KMS-11 (cell line): ENCODE measurements around the gene SLC16A5.

Source experiments
- H2AFZ ChIP-seq: fragments of 200-600 bp; sonication (generic); 2 replicates; pipeline ENCODE4 v1.6.1; 2016; ENCODE audit warnings: antibody characterized with exemption, mixed run types, low read depth
- H3K27ac ChIP-seq: fragments of 200-600 bp; sonication (generic); 2 replicates; pipeline ENCODE4 v1.6.1; 2016; ENCODE audit warnings: mild to moderate bottlenecking, mixed run types
- H3K27me3 ChIP-seq: fragments of 200-600 bp; sonication (generic); 2 replicates; pipeline ENCODE4 v1.6.1; 2017; ENCODE audit warnings: mild to moderate bottlenecking, low read depth, mixed run types, moderate library complexity; ENCODE audit not compliant: insufficient read depth
- H3K36me3 ChIP-seq: fragments of 200-600 bp; sonication (generic); 2 replicates; pipeline ENCODE4 v1.6.1; 2017; ENCODE audit warnings: mild to moderate bottlenecking, mixed run types; ENCODE audit not compliant: insufficient read depth
- H3K4me1 ChIP-seq: fragments of 200-600 bp; sonication (generic); 2 replicates; pipeline ENCODE4 v1.6.1; 2016; ENCODE audit warnings: mild to moderate bottlenecking, low read depth, mixed run types; ENCODE audit not compliant: poor library complexity, severe bottlenecking
- H3K4me2 ChIP-seq: fragments of 200-600 bp; sonication (generic); 2 replicates; pipeline ENCODE4 v1.7.0; 2016; ENCODE audit warnings: mild to moderate bottlenecking, mixed run types
- H3K4me3 ChIP-seq: fragments of 200-600 bp; sonication (generic); IDR thresholded peaks from 2 replicates; pipeline ENCODE4 v1.6.1; 2017; ENCODE audit warnings: low read depth, low read length, mixed read lengths; ENCODE audit not compliant: insufficient read depth
- H3K79me2 ChIP-seq: fragments of 200-600 bp; sonication (generic); 2 replicates; pipeline ENCODE4 v1.6.1; 2016; ENCODE audit warnings: low read depth, mixed run types; ENCODE audit not compliant: insufficient read depth
- H3K9ac ChIP-seq: fragments of 200-600 bp; sonication (generic); 2 replicates; pipeline ENCODE4 v1.6.1; 2016; ENCODE audit warnings: mild to moderate bottlenecking, mixed run types
- H4K20me1 ChIP-seq: fragments of 200-600 bp; sonication (generic); 2 replicates; pipeline ENCODE4 v1.6.1; 2016; ENCODE audit warnings: mild to moderate bottlenecking, mixed run types; ENCODE audit not compliant: insufficient read depth
- TF ChIP-seq, protein P1 (sequence below): fragments of 200-600 bp; sonication (generic); conservative IDR thresholded peaks from 2 replicates; pipeline ENCODE4 v1.6.1; 2017; ENCODE audit warnings: low read depth, mild to moderate bottlenecking, antibody characterized with exemption, low read length, moderate library complexity, mixed read lengths

Gene SLC16A5

DNA sequence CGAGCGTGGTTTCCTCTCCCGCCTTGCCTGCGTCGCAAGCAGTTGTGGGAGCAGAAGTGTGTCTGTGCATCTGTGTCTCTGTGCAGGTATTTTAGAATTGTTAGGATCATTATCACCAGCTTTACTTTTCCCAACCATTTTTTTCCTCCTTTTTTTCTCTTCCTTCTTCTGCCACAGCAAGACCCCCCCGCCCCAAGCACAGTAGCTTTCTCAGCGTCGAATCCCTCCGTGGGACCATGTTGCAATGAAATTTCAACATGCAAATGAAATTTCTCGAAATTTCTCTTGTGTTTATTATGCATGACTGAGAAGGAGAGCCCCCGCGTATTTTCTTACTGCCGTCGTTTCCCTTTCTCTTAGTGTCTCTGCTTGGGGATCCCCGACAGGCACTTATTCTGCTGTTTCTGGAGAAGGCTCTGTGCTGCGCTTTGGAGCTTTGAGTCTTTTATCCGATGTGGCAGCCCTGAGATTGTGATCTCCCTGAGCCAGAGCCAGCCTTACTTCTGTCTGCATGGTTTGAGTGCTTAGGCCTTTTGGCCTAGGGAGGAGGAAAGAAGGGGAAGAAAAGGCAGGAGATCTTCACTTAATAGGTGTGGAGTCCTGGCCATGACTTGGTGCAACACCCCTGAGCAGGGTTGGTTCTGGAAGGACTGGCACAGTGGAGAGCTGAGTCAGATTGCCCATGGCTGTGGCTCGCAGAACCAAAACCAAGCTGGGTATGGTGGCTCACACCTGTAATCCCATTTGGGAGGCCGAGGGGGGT lies 27.0 kb downstream of the SLC16A5 start:
- H3K27me3 ChIP-seq = no peaks in the 10 kb centered on the region
- peak overlapping the region; percentile 75 for H2AFZ ChIP-seq
- H3K9ac ChIP-seq = peak overlapping the region; percentile 63
- no peaks in the 10 kb centered on the region for H3K36me3 ChIP-seq
- H3K79me2 ChIP-seq = peaks cover 5% of the 10 kb centered on the region; the same call in 1 of the 2 replicates
- peak overlapping the region; percentile 30 for H3K4me3 ChIP-seq
- peak overlapping the region; percentile 14; the same call in 1 of the 2 replicates for H3K27ac ChIP-seq
- peaks cover 20% of the 10 kb centered on the region for H3K4me1 ChIP-seq
- H3K4me2 ChIP-seq = peak overlapping the region; percentile 85
- TF ChIP-seq, protein P1, sequence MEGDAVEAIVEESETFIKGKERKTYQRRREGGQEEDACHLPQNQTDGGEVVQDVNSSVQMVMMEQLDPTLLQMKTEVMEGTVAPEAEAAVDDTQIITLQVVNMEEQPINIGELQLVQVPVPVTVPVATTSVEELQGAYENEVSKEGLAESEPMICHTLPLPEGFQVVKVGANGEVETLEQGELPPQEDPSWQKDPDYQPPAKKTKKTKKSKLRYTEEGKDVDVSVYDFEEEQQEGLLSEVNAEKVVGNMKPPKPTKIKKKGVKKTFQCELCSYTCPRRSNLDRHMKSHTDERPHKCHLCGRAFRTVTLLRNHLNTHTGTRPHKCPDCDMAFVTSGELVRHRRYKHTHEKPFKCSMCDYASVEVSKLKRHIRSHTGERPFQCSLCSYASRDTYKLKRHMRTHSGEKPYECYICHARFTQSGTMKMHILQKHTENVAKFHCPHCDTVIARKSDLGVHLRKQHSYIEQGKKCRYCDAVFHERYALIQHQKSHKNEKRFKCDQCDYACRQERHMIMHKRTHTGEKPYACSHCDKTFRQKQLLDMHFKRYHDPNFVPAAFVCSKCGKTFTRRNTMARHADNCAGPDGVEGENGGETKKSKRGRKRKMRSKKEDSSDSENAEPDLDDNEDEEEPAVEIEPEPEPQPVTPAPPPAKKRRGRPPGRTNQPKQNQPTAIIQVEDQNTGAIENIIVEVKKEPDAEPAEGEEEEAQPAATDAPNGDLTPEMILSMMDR = no peak
- no peaks in the 10 kb centered on the region for H4K20me1 ChIP-seq

GRCh38 chr17:75115555-75115954 lies 27.8 kb downstream of the SLC16A5 start:
- H3K36me3 ChIP-seq = no peaks in the 10 kb centered on the region
- no peak overlapping the region for H3K9ac ChIP-seq
- H3K79me2 ChIP-seq = peaks cover 5% of the 10 kb centered on the region; the same call in 1 of the 2 replicates
- H2AFZ ChIP-seq = no peak overlapping the region
- no peak overlapping the region for H3K4me3 ChIP-seq
- TF ChIP-seq, protein P1 = no peak
- no peaks in the 10 kb centered on the region for H3K27me3 ChIP-seq
- no peak overlapping the region for H3K27ac ChIP-seq
- no peaks in the 10 kb centered on the region for H4K20me1 ChIP-seq
- peaks cover 17% of the 10 kb centered on the region for H3K4me1 ChIP-seq
- H3K4me2 ChIP-seq = no peak overlapping the region

DNA sequence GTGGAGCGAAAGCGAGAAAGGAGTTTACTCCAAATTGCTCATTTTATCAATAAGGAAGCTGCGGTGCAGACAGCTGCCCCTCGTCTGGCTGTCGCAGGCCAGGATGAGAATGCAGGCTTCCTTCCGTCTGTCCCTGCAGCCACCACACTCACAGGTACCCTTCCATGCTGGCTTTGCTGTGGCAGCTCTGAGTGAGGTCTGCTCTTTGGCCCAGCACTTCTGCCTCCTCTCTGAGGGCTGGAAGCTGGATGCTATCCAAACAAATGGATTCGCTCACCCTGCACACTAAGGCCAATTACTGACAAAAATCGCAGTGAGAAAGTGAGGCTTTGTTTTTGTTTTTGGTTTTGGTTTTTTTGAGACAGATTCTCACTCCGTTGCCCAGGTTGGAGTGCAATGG lies 29.0 kb downstream of the SLC16A5 start:
- no peaks in the 10 kb centered on the region for H4K20me1 ChIP-seq
- H3K4me1 ChIP-seq = peaks cover 12% of the 10 kb centered on the region
- no peaks in the 10 kb centered on the region for H3K79me2 ChIP-seq
- H3K36me3 ChIP-seq = no peaks in the 10 kb centered on the region
- no peaks in the 10 kb centered on the region for H3K27me3 ChIP-seq
- H3K9ac ChIP-seq = no peak overlapping the region
- H3K4me3 ChIP-seq = no peak overlapping the region
- H3K4me2 ChIP-seq = no peak overlapping the region
- H3K27ac ChIP-seq = no peak overlapping the region
- no peak overlapping the region for H2AFZ ChIP-seq
- TF ChIP-seq, protein P1 = no peak

- no peak overlapping the region for H3K4me2 ChIP-seq
- peaks cover 12% of the 10 kb centered on the region for H3K4me1 ChIP-seq
- no peak overlapping the region for H3K4me3 ChIP-seq
- H3K9ac ChIP-seq = no peak overlapping the region
- no peak overlapping the region for H3K27ac ChIP-seq
- H3K36me3 ChIP-seq = no peaks in the 10 kb centered on the region
- H3K79me2 ChIP-seq = no peaks in the 10 kb centered on the region
- TF ChIP-seq, protein P1 = no peak
- no peaks in the 10 kb centered on the region for H3K27me3 ChIP-seq
- no peak overlapping the region for H2AFZ ChIP-seq
- H4K20me1 ChIP-seq = no peaks in the 10 kb centered on the region
These were observed 30.6 kb downstream of the SLC16A5 start for GRCh38 chr17:75118307-75118706.
